ENCODE data around the gene CALCR.

Gene CALCR

DNA sequence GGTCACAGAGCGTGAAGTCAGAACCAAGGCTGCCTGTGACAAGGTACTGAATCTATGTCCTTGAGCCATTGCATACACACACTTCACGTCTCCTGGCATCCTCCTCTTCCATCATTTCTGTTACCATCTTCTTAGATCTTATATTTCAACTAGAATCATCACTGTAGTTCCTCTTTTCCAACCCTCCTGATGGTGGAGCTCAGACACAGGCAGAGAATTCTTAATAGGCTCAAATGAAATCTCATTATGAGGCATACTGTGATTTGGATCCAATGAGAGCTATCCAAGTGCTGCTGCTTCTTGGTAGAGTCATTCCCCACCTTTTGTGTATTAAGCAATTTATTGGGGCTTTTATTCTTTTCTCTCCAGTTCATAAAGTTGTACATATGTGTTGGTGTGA lies 113.2 kb downstream of the CALCR start:
- Histone ChIP-seq H3K36me3 (no peaks in the 10 kb centered on the region), H3K9me3 (replicated peaks in 1 of 11) (no peaks in the 10 kb centered on the region), H3K27me3 (no peaks in the 10 kb centered on the region), H4K20me1 (no peaks in the 10 kb centered on the region), H3K27ac (no peak overlapping the region), H3K9ac (no peak overlapping the region), H3K4me2 (no peak overlapping the region), H3K4me1 (no peaks in the 10 kb centered on the region), H3K4me3 (no peak overlapping the region)
- TF ChIP-seq Cebpa-rat (IDR thresholded peaks at IDR 0.05), result no peak

DNA sequence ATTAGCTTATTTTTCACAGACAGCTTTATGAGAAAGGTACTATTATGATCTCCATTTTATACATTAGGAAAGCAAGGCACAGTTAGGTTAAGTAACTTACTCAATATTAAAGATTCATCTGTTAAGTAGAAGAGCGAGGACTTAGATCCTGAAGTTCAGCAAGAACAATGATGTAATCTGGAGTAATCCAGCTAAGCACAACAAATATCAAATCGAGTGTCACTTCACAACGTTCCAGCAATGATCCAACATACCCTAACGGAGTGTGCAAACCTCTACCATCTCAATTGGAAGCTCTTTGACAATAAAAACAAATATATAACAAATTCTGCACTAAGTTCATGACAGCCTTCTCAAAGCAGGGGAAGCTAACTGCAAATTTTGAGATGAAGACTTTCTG lies 121.3 kb downstream of the CALCR start:
- Histone ChIP-seq H3K4me3 (no peak overlapping the region), H3K4me2 (no peak overlapping the region), H3K9ac (no peak overlapping the region), H4K20me1 (no peaks in the 10 kb centered on the region), H3K36me3 (no peaks in the 10 kb centered on the region), H3K9me3 (replicated peaks in 1 of 11) (no peaks in the 10 kb centered on the region), H3K27me3 (no peaks in the 10 kb centered on the region), H3K4me1 (no peaks in the 10 kb centered on the region), H3K27ac (no peak overlapping the region)
- TF ChIP-seq Cebpa-rat (IDR thresholded peaks at IDR 0.05), result no peak

DNA sequence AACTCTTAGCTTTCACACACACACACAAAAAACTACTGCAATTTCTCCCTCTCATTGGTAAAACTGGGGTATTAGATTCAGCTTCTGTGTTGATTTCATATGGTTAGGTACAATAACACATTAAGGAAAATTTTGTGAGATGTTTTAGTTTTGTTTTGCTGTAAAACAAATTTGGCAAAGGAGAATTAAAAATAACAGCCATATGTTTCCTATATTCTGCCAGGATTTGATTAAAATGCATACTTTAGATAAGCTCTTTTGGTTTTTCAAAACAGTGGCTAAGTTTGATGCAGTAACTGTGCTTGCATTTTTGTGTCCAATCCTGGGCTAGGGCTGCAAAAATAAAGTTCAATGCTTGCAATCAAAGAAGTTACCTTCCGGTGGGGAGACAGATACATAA lies 126.3 kb downstream of the CALCR start:
- Histone ChIP-seq H3K27ac (no peak overlapping the region), H3K9ac (no peak overlapping the region), H3K36me3 (no peaks in the 10 kb centered on the region), H3K4me3 (no peak overlapping the region), H4K20me1 (no peaks in the 10 kb centered on the region), H3K9me3 (replicated peaks in 1 of 11) (no peaks in the 10 kb centered on the region), H3K4me1 (no peaks in the 10 kb centered on the region), H3K27me3 (no peaks in the 10 kb centered on the region), H3K4me2 (no peak overlapping the region)
- no peak for TF ChIP-seq Cebpa-rat (IDR thresholded peaks at IDR 0.05)

DNA sequence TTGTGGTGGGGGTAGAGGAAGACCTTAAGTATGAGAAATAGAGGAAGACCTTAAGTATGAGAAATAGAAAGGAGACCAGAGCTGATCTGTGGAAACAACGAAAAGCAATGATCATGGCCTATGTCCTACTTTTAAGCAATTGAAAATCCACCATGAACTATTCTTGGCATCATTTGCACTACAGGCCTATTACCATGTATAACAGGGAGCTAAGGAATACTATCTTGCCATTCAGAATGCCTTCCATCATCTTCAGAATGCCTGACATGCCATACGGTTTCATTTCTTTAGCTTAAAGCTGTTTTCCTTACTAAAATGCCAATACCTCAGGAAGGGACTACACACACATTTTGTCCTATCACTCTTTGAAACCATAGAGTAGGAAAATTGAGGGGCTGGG lies 127.0 kb downstream of the CALCR start:
- no peak overlapping the region for H3K27ac ChIP-seq
- no peaks in the 10 kb centered on the region for H3K9me3 ChIP-seq (replicated peaks in 1 of 11)
- no peaks in the 10 kb centered on the region for H3K4me1 ChIP-seq
- H3K36me3 ChIP-seq, result no peaks in the 10 kb centered on the region
- no peak overlapping the region for H3K4me2 ChIP-seq
- H4K20me1 ChIP-seq, result no peaks in the 10 kb centered on the region
- TF ChIP-seq Cebpa-rat (IDR thresholded peaks at IDR 0.05), result no peak
- H3K27me3 ChIP-seq, result no peaks in the 10 kb centered on the region
- no peak overlapping the region for H3K9ac ChIP-seq
- H3K4me3 ChIP-seq, result no peak overlapping the region

DNA sequence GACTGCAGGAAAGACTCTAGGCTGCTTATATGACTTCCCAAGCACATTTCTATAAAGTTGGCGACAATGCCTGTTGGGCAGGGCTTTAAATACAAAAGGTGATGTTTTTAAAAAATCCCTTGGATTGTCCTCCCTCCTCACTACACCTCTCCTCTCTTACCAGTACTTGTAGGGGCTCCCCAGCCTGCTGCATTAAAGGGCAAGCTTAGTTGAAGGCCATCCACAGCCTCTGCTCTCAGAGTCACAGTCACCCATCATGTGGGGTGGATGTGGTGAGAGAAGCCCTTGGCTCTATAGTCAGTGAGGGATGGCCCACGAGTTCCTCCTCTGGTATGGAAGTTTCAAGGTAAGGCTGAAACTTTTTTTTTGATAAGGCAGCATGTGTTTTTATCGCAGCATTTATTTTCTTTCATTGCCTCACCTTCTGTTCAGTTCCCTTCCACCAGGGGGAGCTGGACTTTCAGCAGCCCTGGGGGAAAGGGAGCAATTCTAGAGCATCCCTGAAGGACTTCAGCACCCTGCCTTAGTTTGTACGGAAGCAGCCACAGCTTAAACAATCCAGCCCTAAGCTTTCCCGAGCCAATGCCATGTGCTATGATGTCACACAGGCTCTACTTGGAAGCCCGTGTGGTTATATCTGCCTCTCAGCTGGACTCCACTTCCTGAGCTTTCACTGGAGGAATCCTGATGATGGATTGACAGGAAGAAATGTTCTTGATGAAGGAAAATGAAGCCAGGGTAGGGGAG lies 131.9 kb downstream of the CALCR start:
- Histone ChIP-seq H3K36me3 (no peaks in the 10 kb centered on the region), H3K9me3 (replicated peaks in 1 of 11) (no peaks in the 10 kb centered on the region), H3K4me1 (no peaks in the 10 kb centered on the region), H3K9ac (no peak overlapping the region), H3K4me3 (no peak overlapping the region), H4K20me1 (no peaks in the 10 kb centered on the region), H3K4me2 (no peak overlapping the region), H3K27me3 (no peaks in the 10 kb centered on the region), H3K27ac (no peak overlapping the region)
- TF ChIP-seq Cebpa-rat (IDR thresholded peaks at IDR 0.05), result no peak

DNA sequence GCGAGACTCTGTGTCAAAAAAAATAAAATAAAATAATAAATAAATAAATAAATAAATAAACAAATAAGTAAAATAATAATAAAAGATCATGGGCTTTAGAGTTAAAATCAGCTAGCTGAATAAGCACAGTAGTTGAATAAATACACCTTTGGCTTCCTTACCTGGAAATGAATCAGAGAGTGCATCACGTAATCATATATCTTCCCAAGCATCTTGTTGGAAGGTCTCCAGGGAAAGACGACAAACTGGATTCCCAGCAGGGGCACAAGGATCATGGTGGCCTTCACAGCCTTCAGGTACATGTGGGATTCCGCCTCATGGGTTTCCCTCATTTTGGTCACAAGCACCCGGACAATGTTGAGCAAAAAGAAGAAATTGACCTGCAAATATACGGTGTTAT lies 138.7 kb downstream of the CALCR start:
- peaks cover 6 to 11% (median 8%) of the 10 kb centered on the region in 10 experiments; a peak in 19 of 20 replicates for H3K4me1 ChIP-seq
- TF ChIP-seq Cebpa-rat (IDR thresholded peaks at IDR 0.05), result no peak
- no peaks in the 10 kb centered on the region for H3K27me3 ChIP-seq
- no peak overlapping the region for H3K4me2 ChIP-seq
- no peaks in the 10 kb centered on the region for H3K9me3 ChIP-seq (replicated peaks in 1 of 11)
- no peak overlapping the region for H3K27ac ChIP-seq
- H3K9ac ChIP-seq, result no peak overlapping the region
- no peak overlapping the region for H3K4me3 ChIP-seq
- no peaks in the 10 kb centered on the region for H3K36me3 ChIP-seq
- H4K20me1 ChIP-seq, result no peaks in the 10 kb centered on the region

DNA sequence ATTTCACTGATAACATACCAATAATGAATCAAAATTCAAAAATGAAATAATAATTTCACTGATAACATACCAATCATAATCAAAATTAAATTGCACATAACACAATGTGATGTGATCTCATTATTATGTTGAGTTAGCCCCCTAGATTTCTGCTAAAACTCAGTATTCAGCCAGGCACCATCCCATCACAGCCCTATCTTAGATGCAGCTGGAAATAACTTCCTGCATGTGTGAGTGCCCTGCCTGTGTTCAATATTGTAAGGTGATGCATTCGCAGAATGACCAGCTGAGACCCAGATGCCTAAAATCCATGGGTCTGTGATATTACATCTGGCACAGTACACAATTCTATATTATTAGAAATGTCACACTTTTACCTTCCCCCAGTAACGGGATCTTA lies 142.4 kb downstream of the CALCR start:
- Histone ChIP-seq H3K9ac (no peak overlapping the region), H3K4me2 (no peak overlapping the region), H3K27me3 (no peaks in the 10 kb centered on the region), H3K27ac (no peak overlapping the region), H3K4me3 (no peak overlapping the region), H3K9me3 (replicated peaks in 1 of 11) (no peaks in the 10 kb centered on the region), H4K20me1 (no peaks in the 10 kb centered on the region), H3K36me3 (no peaks in the 10 kb centered on the region), H3K4me1 (peaks cover 11 to 25% (median 15%) of the 10 kb centered on the region in 10 experiments)
- no peak for TF ChIP-seq Cebpa-rat (IDR thresholded peaks at IDR 0.05)

DNA sequence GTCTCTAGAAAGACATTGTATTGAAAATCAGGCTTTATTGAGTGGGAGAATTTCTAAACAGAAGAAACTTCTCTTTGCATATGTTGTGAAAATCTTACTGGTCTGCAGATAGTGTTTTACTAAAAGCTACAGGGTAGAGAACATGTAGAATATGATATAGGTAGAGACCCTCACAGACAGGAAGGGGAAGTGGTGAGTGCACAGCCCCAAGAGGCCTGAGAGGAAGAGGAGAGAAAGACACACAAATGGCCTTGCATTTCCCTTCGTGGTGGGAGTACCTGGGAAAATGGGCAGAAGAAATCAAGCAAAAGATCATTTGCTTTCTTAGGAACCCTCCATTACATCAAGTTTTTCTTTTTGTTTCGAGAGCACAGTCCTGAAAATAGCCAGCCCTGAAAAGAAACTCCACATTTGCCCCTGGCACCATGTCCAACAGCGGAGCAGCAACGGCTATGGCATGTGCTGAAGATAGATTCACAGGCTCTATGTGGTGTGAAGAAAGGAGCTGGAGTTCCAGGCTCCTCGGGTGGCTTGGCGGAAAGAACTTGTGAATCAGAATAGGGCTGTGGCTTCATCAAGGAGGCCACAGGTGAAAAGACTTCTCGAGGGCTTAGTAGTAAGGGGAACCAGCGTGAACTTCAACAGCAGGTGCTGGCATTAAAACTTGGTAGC lies 143.5 kb downstream of the CALCR start:
- TF ChIP-seq Cebpa-rat (IDR thresholded peaks at IDR 0.05), result no peak
- peak overlapping the region; percentile 13 to 83 (median 52); a peak in 20 of 22 replicates for H3K4me2 ChIP-seq

DNA sequence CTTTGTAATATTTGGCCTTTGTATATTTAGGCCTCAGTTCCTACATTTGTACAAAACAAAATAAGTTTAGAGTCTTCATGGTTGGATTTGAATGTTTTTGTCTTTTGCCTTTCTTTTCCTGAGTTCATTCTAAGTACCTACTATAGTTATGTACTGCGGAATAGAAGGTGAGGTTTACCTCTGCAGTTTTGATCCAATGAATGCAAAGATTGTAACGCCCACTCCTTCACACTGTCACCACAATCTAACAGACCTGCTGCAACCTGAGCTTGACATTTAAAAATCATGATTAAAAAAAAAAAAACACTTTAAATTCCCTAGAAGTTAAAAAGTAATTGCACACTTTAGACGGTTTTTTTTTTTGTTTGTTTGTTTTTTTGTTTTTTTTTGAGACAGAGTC lies 145.0 kb downstream of the CALCR start:
- Histone ChIP-seq H3K27me3 (no peaks in the 10 kb centered on the region), H3K36me3 (no peaks in the 10 kb centered on the region), H3K4me2 (no peak overlapping the region), H3K9me3 (replicated peaks in 1 of 11) (no peaks in the 10 kb centered on the region), H3K9ac (no peak overlapping the region), H3K27ac (no peak overlapping the region), H3K4me3 (no peak overlapping the region), H3K4me1 (peaks cover 11 to 32% (median 17%) of the 10 kb centered on the region in 10 experiments), H4K20me1 (no peaks in the 10 kb centered on the region)
- TF ChIP-seq Cebpa-rat (IDR thresholded peaks at IDR 0.05), result no peak

More for the DNA sequence above, 143.5 kb downstream of the CALCR start:
- no peaks in the 10 kb centered on the region for H4K20me1 ChIP-seq
- no peak overlapping the region for H3K4me3 ChIP-seq
- H3K9ac ChIP-seq, result no peak overlapping the region
- no peaks in the 10 kb centered on the region for H3K9me3 ChIP-seq (replicated peaks in 1 of 11)
- H3K36me3 ChIP-seq, result no peaks in the 10 kb centered on the region
- peaks cover 11 to 32% (median 17%) of the 10 kb centered on the region in 10 experiments for H3K4me1 ChIP-seq
- no peaks in the 10 kb centered on the region for H3K27me3 ChIP-seq
- H3K27ac ChIP-seq, result peak overlapping the region in 1 of 11 experiments; percentile 3; a peak in 1 of 22 replicates

DNA sequence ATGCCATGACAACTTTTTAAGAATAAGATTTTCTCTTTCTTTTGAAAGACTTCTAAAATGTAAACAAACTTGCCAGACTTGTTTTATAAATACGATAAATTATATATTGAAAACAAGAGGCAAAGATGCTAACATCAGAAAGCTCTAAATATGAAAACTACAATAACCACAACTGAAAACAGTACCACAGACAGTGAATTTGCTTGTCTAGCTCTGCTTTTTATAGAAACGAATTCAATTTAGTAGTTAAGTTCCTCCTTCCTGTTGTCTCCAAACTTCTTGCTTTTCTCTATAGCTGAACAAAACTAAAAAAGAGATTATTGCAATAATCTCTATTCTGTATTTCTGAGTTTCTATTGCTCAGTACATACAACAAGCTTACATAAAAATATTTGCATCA lies 147.4 kb downstream of the CALCR start:
- Histone ChIP-seq H3K36me3 (no peaks in the 10 kb centered on the region), H4K20me1 (no peaks in the 10 kb centered on the region), H3K27me3 (no peaks in the 10 kb centered on the region), H3K9ac (no peak overlapping the region), H3K27ac (no peak overlapping the region), H3K4me3 (no peak overlapping the region), H3K9me3 (replicated peaks in 1 of 11) (no peaks in the 10 kb centered on the region), H3K4me2 (peak overlapping the region in 4 of 11 experiments; percentile 13 to 31 (median 22); a peak in 7 of 22 replicates), H3K4me1 (peaks cover 11 to 32% (median 17%) of the 10 kb centered on the region in 10 experiments)
- no peak for TF ChIP-seq Cebpa-rat (IDR thresholded peaks at IDR 0.05)

Data from BLaER1 treated with 17β-estradiol and CSF1 and Interleukin-3, amounts not matched to agents 10 nM and 100 nM (cell line).